Measurements from ENCODE around the gene AKR1B15. TPM values are rescaled to one million over a fixed set of nuclear protein-coding genes. Genes with fewer than 3 reads are reported as not detected.

Gene AKR1B15
- total and polyA plus RNA-seq, 9 of the 15 experiments (the other 6 are each of a cell fraction or from before 2014, with no cell fraction given) = not detected

DNA sequence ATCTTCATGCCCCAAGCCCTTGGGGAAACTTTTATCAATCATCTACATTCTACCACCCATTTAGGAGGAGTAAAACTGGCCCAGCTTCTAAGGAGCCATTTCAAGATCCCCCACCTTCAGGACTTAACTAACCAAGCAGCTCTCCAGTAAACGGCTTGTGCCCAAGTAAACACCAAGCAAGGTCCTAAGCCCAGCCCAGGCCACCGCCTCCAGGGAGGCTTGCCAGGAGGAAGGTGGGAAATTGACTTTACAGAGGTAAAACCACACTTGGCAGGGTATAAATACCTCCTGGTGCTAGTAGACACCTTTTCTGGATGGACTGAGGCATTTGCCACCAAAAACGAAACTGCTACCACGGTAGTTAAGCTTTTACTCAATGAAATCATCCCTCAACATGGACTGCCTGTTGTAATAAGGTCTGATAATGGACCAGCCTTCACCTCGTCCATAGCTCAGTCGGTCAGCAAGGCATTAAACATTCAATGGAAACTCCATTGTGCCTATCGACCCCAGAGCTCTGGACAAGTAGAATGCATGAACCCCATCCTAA is 5.6 kb downstream of the AKR1B15 start:
- Histone ChIP-seq H3K36me3 (ENCODE audit: control insufficient read depth, insufficient read depth, low read length) (no peaks in the 10 kb centered on the region), H3K4me3 (no peak overlapping the region), H3K9ac (ENCODE audit: insufficient read depth in 1 of 2, low read depth in 2 of 2, low read length in 2 of 2) (no peak overlapping the region), H3K9me3 (replicated peaks; ENCODE audit: control insufficient read depth, insufficient read depth, low read depth, low read length) (no peaks in the 10 kb centered on the region), H3K9me1 (ENCODE audit: control insufficient read depth, insufficient read depth, low read length) (no peaks in the 10 kb centered on the region), H2AFZ (ENCODE audit: low read depth, low read length) (no peak overlapping the region), H3K27ac (ENCODE audit: extremely low read depth, low read depth, low read length) (no peak overlapping the region), H3K4me2 (ENCODE audit: insufficient read depth, low read length) (no peak overlapping the region), H3K4me1 (replicated peaks in 1 of 2; ENCODE audit: control insufficient read depth in 2 of 2, insufficient read depth in 2 of 2, low read length in 2 of 2) (no peaks in the 10 kb centered on the region), H3K27me3 (ENCODE audit: control insufficient read depth in 2 of 2, insufficient read depth in 2 of 2, low read length in 2 of 2) (peaks cover 58 to 67% of the 10 kb centered on the region in 2 experiments), H4K20me1 (replicated peaks; ENCODE audit: control insufficient read depth, insufficient read depth, low read length) (no peaks in the 10 kb centered on the region; the same call in 1 of the 2 replicates), H3K79me2 (ENCODE audit: control insufficient read depth, insufficient read depth, low read length) (no peaks in the 10 kb centered on the region)
- in situ Hi-C loops (cut with MboI) (no loop called here), intact Hi-C loops (cut with micrococcal nuclease) (loop anchor here (2.0 kb wide), 1 partner anchor 52 kb away; no protein-coding TSS in a partner anchor)
- no peak for ATAC-seq
- TF ChIP-seq ZNF24 (IDR thresholded peaks at IDR 0.05) (no peak), BCLAF1 (IDR thresholded peaks at IDR 0.05; ENCODE audit: borderline replicate concordance in 1 of 2, control insufficient read depth in 1 of 2, low read depth in 2 of 2, low read length in 1 of 2) (no peak), HMGN3 (IDR thresholded peaks at IDR 0.05; ENCODE audit: borderline replicate concordance, extremely low read depth, insufficient read length, low read depth, low read length) (no peak), CUX1 (CRISPR knock-in tag; IDR thresholded peaks at IDR 0.05) (no peak), GTF2E2 (tag; IDR thresholded peaks at IDR 0.05) (no peak)
- POLR2A ChIA-PET = interaction anchor here (1.0 to 1.2 kb wide), 2 partner anchors 19 to 45 kb away, joined by 3 to 4 read pairs; no protein-coding TSS in a partner anchor
- FAIRE-seq = no peak
- DNase-seq (ENCODE audit: extremely low read depth in 1 of 4, low spot score in 3 of 4) = no peak
- no TSS peak for BruUV-seq (replicated peaks)
- CTCF ChIA-PET (ENCODE audit: low intra/inter-chr PET ratio) = interaction anchor here (0.6 kb wide), 1 partner anchor 39 kb away, joined by 3 read pairs; no protein-coding TSS in a partner anchor
- WGBS (ENCODE audit: insufficient coverage, low coverage, missing lambda C conversion rate) = 2% methylated on average over 7 of the region's 7 CpGs

All from K562 (cell line).